ENCODE results near the gene LRRC56.

Gene LRRC56

DNA sequence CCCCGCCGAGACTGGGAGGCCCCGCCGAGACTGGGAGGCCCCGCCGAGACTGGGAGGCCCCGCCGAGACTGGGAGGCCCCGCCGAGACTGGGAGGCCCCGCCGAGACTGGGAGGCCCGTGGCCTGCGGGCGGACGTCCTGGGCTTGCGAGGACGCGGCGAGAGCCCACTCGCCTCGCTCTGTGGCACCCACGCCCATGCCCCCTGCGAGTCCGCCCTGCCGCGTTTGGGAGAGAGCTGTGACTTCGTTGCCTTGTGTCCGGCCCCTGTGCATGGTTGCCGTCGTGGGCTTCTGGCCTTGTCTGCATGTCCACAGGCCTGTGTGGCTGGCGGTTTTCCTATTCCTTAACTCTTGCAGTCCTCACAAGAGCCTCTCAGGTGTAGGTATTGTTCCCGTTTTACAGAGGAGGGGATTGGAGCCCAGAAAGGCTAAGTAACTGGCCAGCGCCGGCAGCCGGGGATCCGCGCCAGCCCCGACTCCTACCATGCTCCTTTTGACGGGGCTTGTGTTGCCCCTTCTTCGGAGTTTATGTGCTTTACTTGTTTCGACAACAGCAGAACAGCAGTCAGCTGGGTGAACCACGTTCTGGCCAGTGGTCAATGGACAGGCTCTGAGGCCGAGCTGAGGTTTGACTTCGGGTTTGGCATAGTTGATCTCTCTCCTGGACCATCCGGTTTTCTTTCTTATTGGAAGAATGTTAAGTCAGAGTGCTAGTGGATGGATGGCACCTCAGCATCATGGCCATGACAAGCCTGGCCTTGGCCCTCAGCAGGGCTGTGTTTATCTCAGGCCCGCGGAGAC lies 39.7 kb downstream of the LRRC56 start:
- DNase-seq: no peak

- no peak for DNase-seq
These were observed 40.2 kb downstream of the LRRC56 start for GRCh38 chr11:577611-577894.

GRCh38 chr11:578276-579035 lies 41.1 kb downstream of the LRRC56 start:
- DNase-seq: no peak

- no peak for DNase-seq
These were observed 42.7 kb downstream of the LRRC56 start for GRCh38 chr11:579830-580601.

- DNase-seq: no peak
These were observed 44.0 kb downstream of the LRRC56 start for GRCh38 chr11:581342-581741.

DNA sequence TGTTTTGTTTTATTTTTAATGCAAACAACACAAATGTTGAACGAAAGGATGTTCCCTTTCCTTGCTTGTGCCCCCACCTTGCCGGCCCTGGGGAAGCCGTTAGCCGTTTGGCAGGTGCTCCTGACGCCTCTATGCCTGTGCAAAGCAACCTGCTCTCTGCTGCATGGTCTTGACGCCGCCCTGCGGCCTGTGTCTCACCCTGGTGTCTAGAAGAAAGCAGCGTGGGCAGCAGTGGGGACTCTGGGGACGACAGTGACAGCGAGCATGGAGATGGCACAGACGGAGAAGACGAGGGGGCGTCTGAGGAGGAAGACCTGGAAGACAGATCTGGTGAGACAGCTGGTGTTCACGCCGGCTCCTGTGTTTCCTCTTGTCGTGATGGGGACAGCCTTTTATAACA lies 44.4 kb downstream of the LRRC56 start:
- no peak for DNase-seq

DNA sequence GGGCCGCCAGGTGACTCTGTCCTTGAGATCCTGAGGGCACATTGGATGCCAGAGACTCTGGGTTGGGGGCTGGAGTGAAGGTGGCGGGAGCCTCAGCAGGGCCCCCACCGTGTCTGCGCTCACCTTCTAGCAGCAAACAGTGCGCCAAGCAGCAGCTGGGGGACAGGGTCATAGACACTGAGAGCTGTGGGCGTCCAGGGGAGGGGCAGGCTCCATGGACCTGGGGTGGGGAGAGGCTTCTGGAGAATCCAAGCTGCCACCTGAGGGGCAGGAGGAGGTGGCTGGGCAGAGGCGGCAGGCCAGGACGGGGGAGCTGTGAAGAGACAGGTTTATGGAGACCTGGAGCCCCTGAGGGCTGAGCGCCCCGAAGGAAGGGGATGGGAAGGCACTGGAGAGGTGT lies 47.0 kb downstream of the LRRC56 start:
- no peak for DNase-seq

DNA sequence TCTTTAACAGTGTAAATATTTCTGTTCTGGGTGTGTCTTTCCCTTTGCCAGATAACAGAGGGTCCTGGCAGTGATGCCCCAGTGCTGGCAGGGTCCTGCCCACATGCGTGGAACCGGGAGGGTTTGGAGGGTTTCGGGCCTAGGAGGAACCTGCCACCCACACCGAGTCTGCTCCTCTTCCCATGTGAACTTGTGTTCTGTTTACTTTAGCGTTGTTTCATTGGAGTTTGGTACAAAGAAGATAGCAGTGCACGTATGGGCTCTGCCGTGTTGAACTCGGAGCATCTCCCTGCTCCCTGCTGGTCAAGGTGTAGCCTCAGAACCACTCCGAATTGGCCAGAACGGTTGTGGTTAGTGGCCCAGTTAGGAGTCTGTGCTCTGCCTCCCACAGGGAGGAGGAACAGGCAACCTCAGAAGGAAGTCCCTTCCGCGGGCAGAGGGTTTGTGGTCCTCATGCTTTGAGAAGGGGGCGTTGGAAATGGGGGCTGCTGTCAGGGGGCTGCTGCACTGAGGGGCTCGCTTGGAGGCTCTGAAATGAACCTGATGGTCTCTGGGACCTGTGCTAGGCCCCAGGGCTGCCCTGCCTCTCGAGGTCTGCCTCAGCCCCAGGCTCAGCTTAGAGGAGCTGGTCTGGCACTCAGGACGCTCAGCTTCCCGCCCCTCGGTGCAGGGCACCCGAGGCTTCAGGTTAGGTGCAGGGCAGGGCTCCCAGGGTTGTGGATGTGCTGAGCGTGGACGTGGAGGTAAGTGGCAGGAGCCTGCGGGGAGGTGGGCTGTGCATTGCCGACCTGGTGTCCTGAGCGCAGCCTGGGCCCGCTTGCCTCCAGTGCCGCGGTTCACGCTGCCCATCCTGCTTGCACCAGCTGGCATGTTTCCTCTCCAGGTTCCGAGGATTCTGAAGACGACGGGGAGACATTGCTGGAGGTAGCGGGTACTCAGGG lies 49.3 kb downstream of the LRRC56 start:
- DNase-seq: no peak

GRCh38 chr11:587546-587945 lies 50.2 kb downstream of the LRRC56 start:
- DNase-seq: no peak

DNA sequence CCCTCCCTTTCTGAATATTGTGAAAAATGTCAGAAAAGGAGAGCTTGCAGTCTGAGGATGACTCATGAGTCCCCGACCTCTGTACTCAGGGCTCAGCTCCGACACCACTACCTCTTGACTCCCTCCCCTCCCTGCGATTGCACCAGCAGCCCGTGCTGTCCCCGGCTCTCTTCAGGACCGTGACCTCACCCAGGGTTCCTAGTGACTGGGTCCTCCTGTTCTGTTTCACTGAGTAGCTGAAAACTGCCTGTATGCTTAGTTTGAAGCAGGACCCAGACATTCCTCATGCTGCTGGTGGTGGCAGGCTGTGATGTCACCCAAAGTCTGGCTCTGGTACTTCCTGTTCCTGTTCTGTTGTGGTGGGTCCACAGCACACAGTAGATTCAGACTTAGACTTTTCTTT lies 50.7 kb downstream of the LRRC56 start:
- no peak for DNase-seq

DNA sequence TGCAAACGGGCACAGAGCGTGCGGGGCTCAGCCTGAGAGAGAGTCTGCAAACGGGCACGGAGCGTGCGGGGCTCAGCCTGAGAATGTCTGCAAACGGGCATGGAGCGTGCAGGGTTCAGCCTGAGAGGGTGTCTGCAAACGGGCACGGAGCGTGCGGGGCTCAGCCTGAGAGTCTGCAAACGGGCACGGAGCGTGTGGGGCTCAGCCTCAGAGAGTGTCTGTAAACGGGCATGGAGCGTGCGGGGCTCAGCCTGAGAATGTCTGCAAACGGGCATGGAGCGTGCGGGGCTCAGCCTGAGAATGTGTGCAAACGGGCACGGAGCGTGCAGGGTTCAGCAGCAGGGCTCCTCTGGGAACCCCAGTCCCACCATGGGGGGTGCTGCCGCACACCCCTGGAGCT lies 52.5 kb downstream of the LRRC56 start:
- no peak for DNase-seq

DNA sequence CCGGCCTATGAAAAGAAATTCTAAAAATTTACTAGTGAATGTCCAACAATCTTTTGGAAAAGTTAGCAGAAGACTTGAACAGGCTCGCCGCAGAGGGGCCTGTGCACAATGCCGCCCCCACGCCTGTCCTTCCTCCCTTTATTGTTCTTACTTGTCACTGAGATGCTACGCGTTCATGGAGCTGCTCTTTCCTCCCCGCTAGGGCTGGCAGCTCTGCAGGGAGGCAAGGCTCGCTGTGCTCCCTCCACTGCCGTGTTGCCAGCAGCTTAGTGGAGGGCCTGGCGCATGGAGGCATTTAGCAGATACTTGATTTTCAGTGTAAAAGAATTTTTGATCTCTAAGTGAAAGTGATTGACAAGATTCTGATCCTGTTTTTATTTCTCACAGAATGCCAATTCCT lies 53.7 kb downstream of the LRRC56 start:
- no peak for DNase-seq

DNA sequence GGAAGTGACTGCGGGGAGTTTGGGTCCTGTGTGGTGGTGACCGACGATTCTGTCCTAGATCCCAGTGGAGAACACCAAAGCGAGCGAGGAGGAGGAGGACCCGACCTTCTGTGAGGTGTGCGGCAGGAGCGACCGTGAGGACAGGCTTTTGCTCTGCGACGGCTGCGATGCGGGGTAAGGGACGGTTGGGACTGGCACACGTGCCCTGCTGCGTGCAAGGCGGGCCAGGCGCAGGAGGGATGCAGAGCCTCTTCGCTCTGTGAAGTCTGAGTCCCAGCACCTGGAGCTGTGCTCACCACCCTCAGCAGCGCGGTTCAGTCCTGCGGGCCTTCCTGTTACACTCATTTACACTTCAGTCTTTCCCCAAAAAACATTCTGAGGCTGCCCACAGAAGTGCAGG lies 55.2 kb downstream of the LRRC56 start:
- no peak for DNase-seq

DNA sequence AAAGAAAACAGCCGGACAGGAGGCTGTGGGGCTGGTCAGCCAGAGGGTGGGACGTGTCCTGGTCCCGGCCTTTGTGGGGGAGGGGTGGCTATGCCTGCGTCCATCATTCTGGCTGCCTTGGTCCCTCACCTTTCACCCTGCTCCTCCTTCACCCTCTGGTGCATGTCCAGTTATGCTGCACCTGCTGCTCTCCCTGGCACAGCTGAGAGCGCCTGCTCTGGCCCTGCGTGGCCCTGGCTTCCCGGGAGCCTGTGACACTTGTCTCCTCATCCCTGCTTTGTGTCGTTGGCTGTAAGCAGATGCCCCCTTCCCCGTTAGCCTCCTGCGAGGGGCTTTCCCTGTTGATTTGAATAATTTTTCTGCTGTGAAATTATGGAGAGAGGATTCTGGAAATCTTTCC lies 55.6 kb downstream of the LRRC56 start:
- no peak for DNase-seq

DNA sequence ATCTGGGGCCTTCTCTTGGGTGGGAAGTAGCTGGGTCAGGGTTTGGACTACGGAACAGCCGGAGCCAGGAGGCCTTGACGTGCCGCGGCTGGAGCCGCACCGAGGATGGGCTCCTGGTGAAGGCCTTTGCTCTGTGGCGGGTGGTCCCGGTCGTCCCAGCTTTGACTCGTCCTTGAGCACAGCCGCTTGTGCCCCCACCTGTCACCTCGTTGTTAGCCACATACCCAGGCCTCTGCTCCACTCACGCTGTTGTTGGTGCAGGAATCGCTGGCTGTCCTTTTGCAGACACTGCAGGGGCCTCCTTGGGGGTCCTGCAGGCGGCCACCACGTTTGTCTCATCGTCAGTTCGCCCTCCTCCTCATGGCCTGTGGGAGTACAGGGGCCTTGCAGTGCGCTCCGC lies 56.0 kb downstream of the LRRC56 start:
- no peak for DNase-seq

GRCh38 chr11:595400-595799 lies 58.1 kb downstream of the LRRC56 start:
- DNase-seq: no peak

DNA sequence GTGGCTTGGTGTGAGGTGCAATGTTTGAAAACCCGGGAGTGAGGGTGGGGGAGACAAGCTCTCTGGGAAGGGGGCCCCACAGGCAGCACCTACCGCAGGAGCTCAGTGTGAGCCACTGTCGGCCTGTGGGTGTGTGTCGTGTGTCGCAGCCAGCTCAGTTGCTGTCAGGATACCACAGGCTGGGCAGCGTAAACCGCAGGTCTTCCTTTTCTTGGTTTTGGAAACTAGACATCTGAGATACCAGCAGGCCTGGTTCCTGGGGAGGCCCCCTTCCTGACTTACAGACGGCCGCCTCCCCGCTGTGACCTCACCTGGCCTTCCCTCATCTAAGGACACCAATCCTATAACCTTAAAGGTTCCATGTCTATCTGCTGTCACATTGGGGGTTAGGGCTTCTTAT lies 59.0 kb downstream of the LRRC56 start:
- no peak for DNase-seq

DNA sequence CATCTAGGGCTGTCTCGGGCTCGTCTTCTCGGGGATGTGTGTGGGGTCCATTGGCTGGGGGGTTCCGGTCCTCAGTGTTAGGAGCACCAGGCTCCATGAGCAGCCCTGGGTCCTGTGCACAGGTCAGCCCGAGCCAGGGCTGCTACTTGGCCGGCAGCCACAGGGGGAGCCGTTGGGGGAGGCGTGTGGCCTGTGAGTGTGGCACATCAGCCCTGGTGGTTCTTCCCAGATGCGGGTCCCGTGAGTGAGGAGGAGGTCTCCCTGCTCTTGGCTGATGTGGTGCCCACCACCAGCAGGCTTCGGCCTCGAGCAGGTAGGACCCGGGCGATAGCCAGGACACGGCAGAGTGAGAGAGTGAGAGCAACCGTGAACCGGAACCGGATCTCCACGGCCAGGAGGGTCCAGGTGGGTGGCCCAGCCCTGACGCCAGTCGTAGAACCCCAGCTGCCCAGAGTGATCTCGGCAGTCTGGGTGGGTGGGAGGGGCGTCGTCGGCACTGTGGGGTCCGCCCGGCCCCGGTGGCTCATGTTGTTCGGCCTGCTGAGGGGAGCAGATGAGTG lies 59.9 kb downstream of the LRRC56 start:
- no peak for DNase-seq

DNA sequence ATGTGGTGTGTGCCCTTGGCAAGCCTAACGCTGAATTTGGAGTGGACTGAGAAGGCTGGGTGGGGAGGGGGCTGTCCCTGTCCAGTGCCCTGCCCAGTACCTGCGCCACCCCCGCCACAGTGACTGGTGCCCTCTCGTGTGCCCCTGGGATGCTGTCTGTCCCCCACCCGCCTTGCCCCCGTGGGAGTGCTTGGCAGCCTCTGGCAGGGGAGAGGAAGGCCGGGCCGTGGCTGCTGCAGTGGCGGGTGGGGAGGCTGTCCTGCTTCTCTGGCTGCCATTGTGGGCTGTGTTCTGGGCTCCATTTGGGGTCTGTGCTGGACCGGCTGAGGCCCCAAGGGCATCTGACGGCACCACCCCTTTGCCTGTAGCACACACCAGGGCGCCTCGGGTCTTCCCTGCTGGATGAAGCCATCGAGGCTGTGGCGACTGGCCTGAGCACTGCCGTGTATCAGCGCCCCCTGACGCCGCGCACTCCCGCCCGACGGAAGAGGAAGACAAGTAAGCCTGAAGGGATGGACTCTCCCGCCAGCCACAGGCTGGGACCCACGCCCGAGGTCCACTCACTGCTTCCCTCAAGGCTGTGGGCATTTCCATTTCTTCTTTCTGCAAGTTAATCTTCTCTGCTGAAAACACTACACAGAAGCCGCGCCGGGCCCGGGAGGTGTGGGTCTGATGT lies 60.8 kb downstream of the LRRC56 start:
- no peak for DNase-seq

DNA sequence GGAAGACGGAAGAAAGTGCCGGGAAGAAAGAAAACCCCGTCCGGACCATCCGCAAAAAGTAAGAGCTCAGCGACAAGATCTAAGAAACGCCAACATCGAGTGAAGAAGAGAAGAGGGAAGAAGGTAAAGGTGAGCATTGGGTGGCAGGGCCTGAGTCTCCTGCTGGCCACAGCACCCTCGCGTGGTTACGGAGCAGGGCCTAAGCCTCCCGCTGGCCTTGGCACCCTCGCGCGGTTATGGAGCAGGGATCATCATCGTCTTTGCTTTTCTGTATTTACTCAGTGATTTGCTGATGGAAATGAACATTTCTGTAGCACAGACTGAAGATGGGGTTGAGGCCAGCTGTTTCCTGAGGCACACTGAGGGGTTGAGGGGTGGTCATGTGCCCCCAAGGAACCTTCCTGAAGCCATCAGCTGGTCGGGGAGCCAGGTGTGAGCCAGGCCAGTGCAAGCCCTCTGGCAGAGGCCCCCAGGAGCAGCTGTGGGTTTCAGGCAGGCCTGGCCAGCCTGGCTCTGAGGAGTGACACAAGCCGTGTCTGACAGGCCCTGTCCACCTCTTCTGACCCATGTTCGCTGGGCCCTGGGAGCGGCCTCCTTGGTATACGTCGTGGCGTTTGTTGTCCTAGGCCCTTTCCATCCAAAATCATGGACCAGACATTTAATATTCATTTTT lies 64.4 kb downstream of the LRRC56 start:
- DNase-seq: no peak

- DNase-seq: no peak
These were observed 65.8 kb downstream of the LRRC56 start for GRCh38 chr11:603154-603553.

All from NCI-H1417 treated with DMSO at 0.1 percent for 48 hours (cell line).